WTC11 (cell line): ENCODE results near the gene KRTAP3-2. TPM values are rescaled to one million over a fixed set of nuclear protein-coding genes. Genes with fewer than 3 reads are reported as not detected.

Experiments
- ATAC-seq: fragments of 200-7000 bp; cut with Tn5 transposase; 2 replicates; pipeline ENCODE4 v1.10.0; 2021; ENCODE audit warnings: mild to moderate bottlenecking, moderate library complexity
- CTCF ChIA-PET: fragments of 300-600 bp; sonication (Branson Sonifier 250); formaldehyde crosslinking; loops from one replicate; lab custom pipeline; 2021; ENCODE audit warnings: antibody characterized with exemption; lab: Charles Lee
- POLR2A ChIA-PET: fragments of 350-600 bp; sonication (Branson Sonifier 250); formaldehyde crosslinking; loops from one replicate; lab custom pipeline; 2021; ENCODE audit warnings: antibody characterized with exemption; lab: Charles Lee
- DNase-seq: peaks from one replicate; pipeline ENCODE4 v3.0.0; 2021; ENCODE audit warnings: low spot score
- H3K27ac Mint-ChIP-seq: 2 replicates; pipeline ENCODE4 v1.8.0; 2021; ENCODE audit warnings: mixed read lengths
- H3K27me3 Mint-ChIP-seq: 2 replicates; pipeline ENCODE4 v1.8.0; 2021; ENCODE audit warnings: low read depth, mild to moderate bottlenecking, moderate library complexity, mixed read lengths
- H3K36me3 Mint-ChIP-seq: 2 replicates; pipeline ENCODE4 v1.8.0; 2021; ENCODE audit warnings: mixed read lengths
- H3K4me1 Mint-ChIP-seq: 2 replicates; pipeline ENCODE4 v1.8.0; 2022; ENCODE audit warnings: mixed read lengths
- H3K4me3 Mint-ChIP-seq: 2 replicates; pipeline ENCODE4 v1.8.0; 2021; ENCODE audit warnings: mild to moderate bottlenecking, moderate library complexity, mixed read lengths
- H3K9me3 Mint-ChIP-seq: 2 replicates; pipeline ENCODE4 v1.8.0; 2021; ENCODE audit warnings: mixed read lengths
- ATF6 ChIP-seq: sonication (generic); formaldehyde crosslinking; IDR thresholded peaks from 2 replicates; pipeline ENCODE4 v1.8.1; 2023; ENCODE audit warnings: mild to moderate bottlenecking, missing genetic modification reagents
- CDX4 ChIP-seq: fragments of 250-450 bp; sonication (Bioruptor Pico); IDR thresholded peaks from 2 replicates; pipeline ENCODE4 v1.9.0; 2021; ENCODE audit warnings: moderate library complexity, mild to moderate bottlenecking, inconsistent platforms, borderline replicate concordance
- ELF4 ChIP-seq: sonication (generic); formaldehyde crosslinking; IDR thresholded peaks from 2 replicates; pipeline ENCODE4 v1.8.1; 2022; ENCODE audit warnings: low read depth, mild to moderate bottlenecking, moderate library complexity, missing genetic modification reagents
- ESRRA ChIP-seq: sonication (generic); formaldehyde crosslinking; IDR thresholded peaks from 2 replicates; pipeline ENCODE4 v1.8.1; 2022; ENCODE audit warnings: mild to moderate bottlenecking, missing genetic modification reagents, borderline replicate concordance
- ETV6 ChIP-seq: sonication (generic); formaldehyde crosslinking; IDR thresholded peaks from 2 replicates; pipeline ENCODE4 v1.8.1; 2022; ENCODE audit warnings: mild to moderate bottlenecking, missing genetic modification reagents
- FOXP1 ChIP-seq: sonication (generic); formaldehyde crosslinking; IDR thresholded peaks from 2 replicates; pipeline ENCODE4 v1.8.0; 2022; ENCODE audit warnings: missing genetic modification reagents, mild to moderate bottlenecking, moderate library complexity, borderline replicate concordance
- GTF2I ChIP-seq: fragments of 250-450 bp; sonication (Bioruptor Pico); conservative IDR thresholded peaks from 2 replicates; pipeline ENCODE4 v1.4.0; 2021; ENCODE audit warnings: mild to moderate bottlenecking
- MLX ChIP-seq: sonication (generic); formaldehyde crosslinking; IDR thresholded peaks from 2 replicates; pipeline ENCODE4 v1.8.1; 2023; ENCODE audit warnings: mild to moderate bottlenecking, missing genetic modification reagents, moderate library complexity
- NR2C2 ChIP-seq: sonication (generic); formaldehyde crosslinking; IDR thresholded peaks from 2 replicates; pipeline ENCODE4 v1.8.0; 2022; ENCODE audit warnings: mild to moderate bottlenecking, missing genetic modification reagents
- RELA ChIP-seq: sonication (generic); formaldehyde crosslinking; IDR thresholded peaks from 2 replicates; pipeline ENCODE4 v1.8.1; 2022; ENCODE audit warnings: missing genetic modification reagents, mild to moderate bottlenecking, borderline replicate concordance
- TEAD4 ChIP-seq: sonication (generic); formaldehyde crosslinking; IDR thresholded peaks from 2 replicates; pipeline ENCODE4 v1.8.0; 2022; ENCODE audit warnings: mild to moderate bottlenecking, missing genetic modification reagents
- ZBTB21 ChIP-seq: sonication (generic); formaldehyde crosslinking; IDR thresholded peaks from 2 replicates; pipeline ENCODE4 v1.8.1; 2023; ENCODE audit warnings: mild to moderate bottlenecking, missing genetic modification reagents, borderline replicate concordance
- ZMAT4 ChIP-seq: fragments of 250-450 bp; sonication (Bioruptor Pico); IDR thresholded peaks from 2 replicates; pipeline ENCODE4 v1.9.0; 2021; ENCODE audit warnings: mild to moderate bottlenecking
- ZNF263 ChIP-seq: sonication (generic); formaldehyde crosslinking; IDR thresholded peaks from 2 replicates; pipeline ENCODE4 v1.8.1; 2022; ENCODE audit warnings: low read depth, mild to moderate bottlenecking, moderate library complexity, missing genetic modification reagents
- ZNF281 ChIP-seq: sonication (generic); formaldehyde crosslinking; IDR thresholded peaks from 2 replicates; pipeline ENCODE4 v1.8.0; 2023; ENCODE audit warnings: mild to moderate bottlenecking, missing genetic modification reagents
- ZNF396 ChIP-seq: fragments of 250-450 bp; sonication (Bioruptor Pico); IDR thresholded peaks from 2 replicates; pipeline ENCODE4 v1.8.0; 2021; ENCODE audit warnings: mild to moderate bottlenecking, moderate library complexity, borderline replicate concordance
- ZNF423 ChIP-seq: fragments of 250-450 bp; sonication (Bioruptor Pico); IDR thresholded peaks from 2 replicates; pipeline ENCODE4 v2.1.2; 2022; ENCODE audit warnings: mild to moderate bottlenecking, moderate library complexity
- total RNA-seq: library from RNA; stranded (reverse); gene quantifications from 3 replicates; pipeline ENCODE4 v1.2.3, GENCODE V29; 2021
- TF ChIP-seq, protein P1 (sequence below): sonication (generic); formaldehyde crosslinking; IDR thresholded peaks from 2 replicates; pipeline ENCODE4 v1.8.0; 2023; ENCODE audit warnings: missing genetic modification reagents

The KRTAP3-2 gene
- total RNA-seq, 1 experiment from 2014 or later: not detected

GRCh38 chr17:40951011-40951622, 48.6 kb downstream of the KRTAP3-2 start:
- H3K27me3 Mint-ChIP-seq: no peaks in the 10 kb centered on the region
- ATAC-seq: no peak

More at GRCh38 chr17:40951011-40951622, 48.6 kb downstream of the KRTAP3-2 start:
- TF ChIP-seq ESRRA (CRISPR knock-in tag) (no peak), GTF2I (CRISPR knock-in tag) (no peak), NR2C2 (CRISPR knock-in tag) (no peak), FOXP1 (no peak), TEAD4 (CRISPR knock-in tag) (no peak), ETV6 (CRISPR knock-in tag) (no peak), ZNF263 (CRISPR knock-in tag) (no peak), ATF6 (CRISPR knock-in tag) (no peak), ZMAT4 (CRISPR knock-in tag) (no peak), RELA (CRISPR knock-in tag) (no peak), ZBTB21 (CRISPR knock-in tag) (no peak), MLX (CRISPR knock-in tag) (no peak), ZNF281 (CRISPR knock-in tag) (no peak), ZNF396 (CRISPR knock-in tag) (no peak), CDX4 (CRISPR knock-in tag) (no peak), ZNF423 (no peak), ELF4 (CRISPR knock-in tag) (no peak)
- TF ChIP-seq, protein P1, sequence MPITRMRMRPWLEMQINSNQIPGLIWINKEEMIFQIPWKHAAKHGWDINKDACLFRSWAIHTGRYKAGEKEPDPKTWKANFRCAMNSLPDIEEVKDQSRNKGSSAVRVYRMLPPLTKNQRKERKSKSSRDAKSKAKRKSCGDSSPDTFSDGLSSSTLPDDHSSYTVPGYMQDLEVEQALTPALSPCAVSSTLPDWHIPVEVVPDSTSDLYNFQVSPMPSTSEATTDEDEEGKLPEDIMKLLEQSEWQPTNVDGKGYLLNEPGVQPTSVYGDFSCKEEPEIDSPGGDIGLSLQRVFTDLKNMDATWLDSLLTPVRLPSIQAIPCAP (CRISPR knock-in tag): no peak
- Mint-ChIP-seq H3K4me3 (no peak overlapping the region), H3K9me3 (no peaks in the 10 kb centered on the region), H3K4me1 (peaks cover 5% of the 10 kb centered on the region; the same call in 1 of the 2 replicates), H3K36me3 (no peaks in the 10 kb centered on the region), H3K27ac (no peak overlapping the region)
- POLR2A ChIA-PET: no interaction called here
- no peak for DNase-seq
- CTCF ChIA-PET: no interaction called here
